ENCODE results near the gene TEP1.

DNA sequence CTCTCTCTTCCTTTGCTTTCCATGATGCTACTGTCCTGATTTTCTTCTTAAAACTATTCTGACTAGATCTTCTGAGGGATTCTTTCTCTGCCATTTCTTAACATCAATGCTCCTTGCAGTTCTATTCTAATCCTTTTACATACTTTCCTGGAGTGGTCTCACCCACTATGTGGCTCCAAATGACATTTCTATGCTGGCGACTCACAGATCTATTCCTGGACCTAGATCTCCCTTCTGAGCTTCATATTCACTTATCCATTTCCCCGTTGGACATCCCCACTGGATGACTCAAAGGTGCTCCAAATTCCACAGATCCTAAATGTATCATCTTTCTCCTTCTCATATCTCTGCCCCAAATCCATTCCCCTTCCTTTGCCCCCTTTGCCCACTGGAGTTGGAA lies 4.1 kb downstream of the TEP1 start:
- TF ChIP-seq, protein P1, sequence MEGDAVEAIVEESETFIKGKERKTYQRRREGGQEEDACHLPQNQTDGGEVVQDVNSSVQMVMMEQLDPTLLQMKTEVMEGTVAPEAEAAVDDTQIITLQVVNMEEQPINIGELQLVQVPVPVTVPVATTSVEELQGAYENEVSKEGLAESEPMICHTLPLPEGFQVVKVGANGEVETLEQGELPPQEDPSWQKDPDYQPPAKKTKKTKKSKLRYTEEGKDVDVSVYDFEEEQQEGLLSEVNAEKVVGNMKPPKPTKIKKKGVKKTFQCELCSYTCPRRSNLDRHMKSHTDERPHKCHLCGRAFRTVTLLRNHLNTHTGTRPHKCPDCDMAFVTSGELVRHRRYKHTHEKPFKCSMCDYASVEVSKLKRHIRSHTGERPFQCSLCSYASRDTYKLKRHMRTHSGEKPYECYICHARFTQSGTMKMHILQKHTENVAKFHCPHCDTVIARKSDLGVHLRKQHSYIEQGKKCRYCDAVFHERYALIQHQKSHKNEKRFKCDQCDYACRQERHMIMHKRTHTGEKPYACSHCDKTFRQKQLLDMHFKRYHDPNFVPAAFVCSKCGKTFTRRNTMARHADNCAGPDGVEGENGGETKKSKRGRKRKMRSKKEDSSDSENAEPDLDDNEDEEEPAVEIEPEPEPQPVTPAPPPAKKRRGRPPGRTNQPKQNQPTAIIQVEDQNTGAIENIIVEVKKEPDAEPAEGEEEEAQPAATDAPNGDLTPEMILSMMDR (conservative IDR thresholded peaks at IDR 0.05 in 1 of 2, IDR thresholded peaks at IDR 0.05 in 1 of 2; ENCODE audit: extremely low read depth in 1 of 2, insufficient read depth in 1 of 2, low read depth in 1 of 2, low read length in 2 of 2) = no peak
- no peak for TF ChIP-seq EZH2 (IDR thresholded peaks at IDR 0.05; ENCODE audit: borderline replicate concordance, low read length)

Measured in mammary epithelial cell (primary cell).